ENCODE results near the gene HES4.

DNA sequence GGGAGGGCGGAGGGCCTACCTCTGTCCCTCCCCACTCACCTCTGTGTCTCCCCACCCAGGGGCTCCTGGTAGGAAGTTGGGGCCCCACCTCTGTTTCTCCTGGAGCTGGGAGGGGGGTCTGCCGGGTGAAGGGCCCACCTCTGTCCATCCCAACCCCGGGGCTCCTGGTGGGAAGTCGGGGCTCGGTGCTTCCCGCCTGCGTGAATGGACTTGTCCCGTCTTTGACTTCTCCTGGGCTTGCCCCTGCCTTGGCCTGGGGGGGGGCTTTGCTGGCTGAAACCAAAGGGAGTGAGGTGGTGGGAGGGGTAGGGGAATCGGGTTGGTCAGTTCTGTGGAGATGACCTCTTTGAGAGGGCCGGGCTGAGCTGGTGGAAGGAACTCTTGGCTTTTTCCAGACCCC is 25.8 kb upstream of the HES4 start:
- TF ChIP-seq, protein P1, sequence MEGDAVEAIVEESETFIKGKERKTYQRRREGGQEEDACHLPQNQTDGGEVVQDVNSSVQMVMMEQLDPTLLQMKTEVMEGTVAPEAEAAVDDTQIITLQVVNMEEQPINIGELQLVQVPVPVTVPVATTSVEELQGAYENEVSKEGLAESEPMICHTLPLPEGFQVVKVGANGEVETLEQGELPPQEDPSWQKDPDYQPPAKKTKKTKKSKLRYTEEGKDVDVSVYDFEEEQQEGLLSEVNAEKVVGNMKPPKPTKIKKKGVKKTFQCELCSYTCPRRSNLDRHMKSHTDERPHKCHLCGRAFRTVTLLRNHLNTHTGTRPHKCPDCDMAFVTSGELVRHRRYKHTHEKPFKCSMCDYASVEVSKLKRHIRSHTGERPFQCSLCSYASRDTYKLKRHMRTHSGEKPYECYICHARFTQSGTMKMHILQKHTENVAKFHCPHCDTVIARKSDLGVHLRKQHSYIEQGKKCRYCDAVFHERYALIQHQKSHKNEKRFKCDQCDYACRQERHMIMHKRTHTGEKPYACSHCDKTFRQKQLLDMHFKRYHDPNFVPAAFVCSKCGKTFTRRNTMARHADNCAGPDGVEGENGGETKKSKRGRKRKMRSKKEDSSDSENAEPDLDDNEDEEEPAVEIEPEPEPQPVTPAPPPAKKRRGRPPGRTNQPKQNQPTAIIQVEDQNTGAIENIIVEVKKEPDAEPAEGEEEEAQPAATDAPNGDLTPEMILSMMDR (conservative IDR thresholded peaks at IDR 0.05; ENCODE audit: low read depth, low read length): no peak
- TF ChIP-seq EZH2 (IDR thresholded peaks at IDR 0.05; ENCODE audit: borderline replicate concordance, low read depth, low read length, poor library complexity, severe bottlenecking): no peak

All from A673 (cell line).